ENCODE results near the gene WDR93.

DNA sequence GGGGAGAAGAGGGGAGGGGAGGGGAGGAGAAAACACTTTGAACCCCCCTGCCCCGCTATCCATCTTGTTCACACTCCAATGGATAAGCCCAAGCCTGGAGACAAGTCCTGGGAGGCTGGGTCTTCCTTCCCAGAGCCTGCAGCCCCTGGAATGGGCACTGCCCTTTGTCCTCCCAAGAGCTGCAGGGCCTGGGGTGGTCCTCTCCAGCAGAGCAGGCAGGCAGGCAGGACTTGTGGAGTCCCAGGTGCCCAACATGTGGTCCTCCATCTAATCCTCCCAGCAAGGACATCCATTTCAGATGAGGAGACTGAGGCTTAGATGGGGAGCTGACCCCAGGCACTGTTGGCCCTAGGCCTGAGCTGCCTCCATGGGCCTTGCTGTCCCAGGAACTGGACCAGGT is 75.1 kb downstream of the WDR93 start:
- TF ChIP-seq, protein P1, sequence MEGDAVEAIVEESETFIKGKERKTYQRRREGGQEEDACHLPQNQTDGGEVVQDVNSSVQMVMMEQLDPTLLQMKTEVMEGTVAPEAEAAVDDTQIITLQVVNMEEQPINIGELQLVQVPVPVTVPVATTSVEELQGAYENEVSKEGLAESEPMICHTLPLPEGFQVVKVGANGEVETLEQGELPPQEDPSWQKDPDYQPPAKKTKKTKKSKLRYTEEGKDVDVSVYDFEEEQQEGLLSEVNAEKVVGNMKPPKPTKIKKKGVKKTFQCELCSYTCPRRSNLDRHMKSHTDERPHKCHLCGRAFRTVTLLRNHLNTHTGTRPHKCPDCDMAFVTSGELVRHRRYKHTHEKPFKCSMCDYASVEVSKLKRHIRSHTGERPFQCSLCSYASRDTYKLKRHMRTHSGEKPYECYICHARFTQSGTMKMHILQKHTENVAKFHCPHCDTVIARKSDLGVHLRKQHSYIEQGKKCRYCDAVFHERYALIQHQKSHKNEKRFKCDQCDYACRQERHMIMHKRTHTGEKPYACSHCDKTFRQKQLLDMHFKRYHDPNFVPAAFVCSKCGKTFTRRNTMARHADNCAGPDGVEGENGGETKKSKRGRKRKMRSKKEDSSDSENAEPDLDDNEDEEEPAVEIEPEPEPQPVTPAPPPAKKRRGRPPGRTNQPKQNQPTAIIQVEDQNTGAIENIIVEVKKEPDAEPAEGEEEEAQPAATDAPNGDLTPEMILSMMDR (IDR thresholded peaks at IDR 0.05 in 8 of 11, conservative IDR thresholded peaks at IDR 0.05 in 3 of 11) = no peak
- TF ChIP-seq POLR2A (IDR thresholded peaks at IDR 0.05) (no peak), POLR2AphosphoS5 (IDR thresholded peaks at IDR 0.05) (no peak)

Data from spleen (tissue), 7 donors.